Measurements from ENCODE around the gene ZNHIT3. TPM values are rescaled to one million over a fixed set of nuclear protein-coding genes. Genes with fewer than 3 reads are reported as not detected.
"Not testable (repeated sequence)": the region's sequence is repeated elsewhere in the genome, so short reads cannot be mapped to it uniquely, and the experiment has no call there.

ZNHIT3 gene
- polyA plus RNA-seq, 1 experiment, result 74.0 TPM

DNA sequence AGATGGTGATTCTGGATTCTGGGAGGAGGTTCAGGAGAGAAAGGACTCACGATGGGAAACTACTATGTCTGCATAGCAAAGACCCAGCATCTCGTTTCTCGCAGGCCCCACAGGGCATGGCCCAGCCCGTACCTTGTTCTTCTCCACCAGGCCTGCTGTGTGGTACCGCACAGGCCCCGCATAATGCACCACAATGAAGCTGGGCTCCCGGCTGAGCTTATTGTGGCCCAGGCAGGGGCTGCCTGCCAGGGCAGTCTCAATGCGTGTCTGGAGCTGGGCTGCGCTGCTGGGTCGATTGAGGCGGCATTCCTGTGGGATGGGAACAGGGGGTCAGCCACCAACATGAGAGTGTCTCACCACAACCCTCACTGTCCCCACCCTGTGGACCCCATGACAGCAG lies 20.4 kb downstream of the ZNHIT3 start:
- H3K27ac ChIP-seq (ENCODE audit: low read depth, low read length), result no peak overlapping the region
- H3K9me3 ChIP-seq (ENCODE audit: control insufficient read depth, insufficient read depth, low read length), result no peaks in the 10 kb centered on the region
- ChIA-PET CTCF (no interaction called here), POLR2A (no interaction called here)
- no peaks in the 10 kb centered on the region for H3K27me3 ChIP-seq (ENCODE audit: control insufficient read depth, insufficient read depth, low read length)
- TF ChIP-seq, protein P1, sequence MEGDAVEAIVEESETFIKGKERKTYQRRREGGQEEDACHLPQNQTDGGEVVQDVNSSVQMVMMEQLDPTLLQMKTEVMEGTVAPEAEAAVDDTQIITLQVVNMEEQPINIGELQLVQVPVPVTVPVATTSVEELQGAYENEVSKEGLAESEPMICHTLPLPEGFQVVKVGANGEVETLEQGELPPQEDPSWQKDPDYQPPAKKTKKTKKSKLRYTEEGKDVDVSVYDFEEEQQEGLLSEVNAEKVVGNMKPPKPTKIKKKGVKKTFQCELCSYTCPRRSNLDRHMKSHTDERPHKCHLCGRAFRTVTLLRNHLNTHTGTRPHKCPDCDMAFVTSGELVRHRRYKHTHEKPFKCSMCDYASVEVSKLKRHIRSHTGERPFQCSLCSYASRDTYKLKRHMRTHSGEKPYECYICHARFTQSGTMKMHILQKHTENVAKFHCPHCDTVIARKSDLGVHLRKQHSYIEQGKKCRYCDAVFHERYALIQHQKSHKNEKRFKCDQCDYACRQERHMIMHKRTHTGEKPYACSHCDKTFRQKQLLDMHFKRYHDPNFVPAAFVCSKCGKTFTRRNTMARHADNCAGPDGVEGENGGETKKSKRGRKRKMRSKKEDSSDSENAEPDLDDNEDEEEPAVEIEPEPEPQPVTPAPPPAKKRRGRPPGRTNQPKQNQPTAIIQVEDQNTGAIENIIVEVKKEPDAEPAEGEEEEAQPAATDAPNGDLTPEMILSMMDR (IDR thresholded peaks at IDR 0.05; ENCODE audit: low read depth, low read length), result no peak
- DNase-seq (ENCODE audit: low read depth, low spot score), result no peak
- H3K4me3 ChIP-seq (ENCODE audit: low read depth, low read length), result no peak overlapping the region

DNA sequence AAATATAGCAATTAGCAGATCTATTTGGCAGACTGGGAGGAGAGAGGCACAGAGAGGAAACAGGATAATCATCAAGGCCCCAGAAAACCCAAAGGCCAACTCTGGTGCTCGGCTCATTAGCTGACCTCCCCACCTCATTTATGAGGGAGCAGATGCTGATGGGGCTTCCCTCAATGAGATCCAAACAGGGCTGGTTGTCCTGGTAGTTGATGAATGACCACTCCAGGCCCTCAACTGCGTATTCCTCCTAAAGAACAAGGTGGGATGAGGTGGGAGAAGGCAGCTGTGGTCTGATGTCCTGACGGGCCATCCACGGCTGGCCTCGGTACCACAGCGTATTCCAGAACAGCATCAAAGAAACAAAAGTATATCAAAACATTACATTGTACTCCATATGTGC lies 20.8 kb downstream of the ZNHIT3 start:
- CTCF ChIA-PET, result no interaction called here
- POLR2A ChIA-PET, result no interaction called here
- H3K27ac ChIP-seq (ENCODE audit: low read depth, low read length), result no peak overlapping the region
- no peaks in the 10 kb centered on the region for H3K27me3 ChIP-seq (ENCODE audit: control insufficient read depth, insufficient read depth, low read length)
- TF ChIP-seq, protein P1 (IDR thresholded peaks at IDR 0.05; ENCODE audit: low read depth, low read length), result no peak
- H3K9me3 ChIP-seq (ENCODE audit: control insufficient read depth, insufficient read depth, low read length), result no peaks in the 10 kb centered on the region
- no peak for DNase-seq (ENCODE audit: low read depth, low spot score)
- no peak overlapping the region for H3K4me3 ChIP-seq (ENCODE audit: low read depth, low read length)

DNA sequence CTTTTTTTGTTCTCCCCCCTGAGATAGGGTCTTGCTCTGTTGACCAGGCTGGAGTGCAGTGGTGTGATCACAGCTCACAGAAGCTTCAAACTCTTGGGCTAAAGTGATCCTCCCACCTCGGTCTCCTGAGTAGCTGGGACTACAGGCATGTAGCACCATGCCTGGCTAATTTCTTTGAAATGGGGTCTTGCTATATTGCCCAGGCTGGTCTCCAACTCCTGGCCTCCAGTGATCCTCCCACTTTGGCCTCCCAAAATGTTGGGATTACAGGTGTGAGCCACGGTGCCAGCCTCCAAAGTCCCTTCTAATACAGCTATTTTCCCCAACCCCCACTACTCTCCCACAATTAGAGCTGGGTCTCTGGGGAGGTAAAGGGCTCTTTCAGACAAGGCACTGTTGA lies 22.0 kb downstream of the ZNHIT3 start:
- H3K27me3 ChIP-seq (ENCODE audit: control insufficient read depth, insufficient read depth, low read length); H3K9me3 ChIP-seq (ENCODE audit: control insufficient read depth, insufficient read depth, low read length); CTCF ChIA-PET; H3K27ac ChIP-seq (ENCODE audit: low read depth, low read length); POLR2A ChIA-PET; H3K4me3 ChIP-seq (ENCODE audit: low read depth, low read length); DNase-seq (ENCODE audit: low read depth, low spot score): not testable (repeated sequence)

DNA sequence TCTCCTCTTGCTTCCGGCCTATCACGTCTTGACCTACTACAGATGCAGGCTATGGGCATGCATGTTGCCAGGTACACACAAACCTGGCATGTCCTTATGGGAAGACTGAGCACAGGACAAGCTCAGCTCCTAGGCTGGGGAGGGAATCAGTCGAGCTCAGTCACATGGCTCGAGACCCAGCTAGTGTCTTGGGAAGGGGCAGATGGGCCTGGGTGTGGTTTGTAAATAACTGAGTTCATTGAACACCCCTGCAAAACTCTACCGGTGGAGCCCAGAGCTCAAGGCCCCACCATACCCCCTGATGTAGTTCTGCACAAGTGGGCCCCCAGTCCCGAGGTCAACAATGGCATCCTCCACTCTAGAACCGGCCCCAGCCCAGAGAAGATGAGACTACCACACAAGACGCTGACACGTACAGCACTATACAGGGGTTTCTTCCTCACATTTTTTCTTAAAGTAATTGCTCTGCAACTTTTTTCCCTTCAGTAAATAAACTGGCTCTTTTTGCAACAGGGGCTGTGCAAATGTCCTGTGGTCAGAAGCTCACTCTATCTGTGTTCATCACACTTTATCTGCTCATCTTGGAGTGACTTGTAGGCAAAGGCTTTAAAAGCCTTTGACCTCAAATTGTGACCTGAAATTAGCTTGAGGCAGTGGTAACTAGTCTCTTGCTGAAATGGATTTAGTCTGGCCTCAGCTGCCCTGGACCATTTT lies 22.9 kb downstream of the ZNHIT3 start:
- Histone ChIP-seq H3K27me3 (ENCODE audit: control insufficient read depth, insufficient read depth, low read length) (no peaks in the 10 kb centered on the region), H3K27ac (ENCODE audit: low read depth, low read length) (no peak overlapping the region), H3K4me3 (ENCODE audit: low read depth, low read length) (no peak overlapping the region), H3K9me3 (ENCODE audit: control insufficient read depth, insufficient read depth, low read length) (no peaks in the 10 kb centered on the region)
- ChIA-PET CTCF (no interaction called here), POLR2A (no interaction called here)
- DNase-seq (ENCODE audit: low read depth, low spot score), result no peak
- TF ChIP-seq, protein P1 (IDR thresholded peaks at IDR 0.05; ENCODE audit: low read depth, low read length), result no peak

DNA sequence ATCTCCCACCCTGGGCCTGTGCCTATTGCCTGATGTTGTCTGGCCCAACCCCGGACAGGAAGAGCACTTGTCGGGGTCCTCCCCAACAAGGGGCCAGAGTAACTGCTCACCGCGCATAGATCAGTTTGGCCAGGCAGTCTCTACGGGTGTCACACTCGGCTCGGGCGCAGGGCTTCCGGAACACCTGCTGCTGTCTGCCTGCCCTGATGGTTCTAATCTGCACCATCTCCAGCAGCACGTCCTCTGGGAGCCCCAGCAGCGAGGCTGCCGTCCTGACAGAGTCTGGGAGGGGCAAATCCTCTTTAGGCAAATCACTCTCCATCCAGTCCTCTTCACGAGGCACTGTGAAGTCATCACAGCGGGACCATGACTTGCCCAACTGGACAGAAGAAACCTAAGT lies 24.2 kb downstream of the ZNHIT3 start:
- no peaks in the 10 kb centered on the region for H3K27me3 ChIP-seq (ENCODE audit: control insufficient read depth, insufficient read depth, low read length)
- no peak for DNase-seq (ENCODE audit: low read depth, low spot score)
- TF ChIP-seq, protein P1 (IDR thresholded peaks at IDR 0.05; ENCODE audit: low read depth, low read length), result no peak
- CTCF ChIA-PET, result no interaction called here
- POLR2A ChIA-PET, result no interaction called here
- no peak overlapping the region for H3K27ac ChIP-seq (ENCODE audit: low read depth, low read length)
- no peaks in the 10 kb centered on the region for H3K9me3 ChIP-seq (ENCODE audit: control insufficient read depth, insufficient read depth, low read length)
- H3K4me3 ChIP-seq (ENCODE audit: low read depth, low read length), result no peak overlapping the region

Data from AG04450 (cell line).